Neural crest cell (in vitro differentiated cells): ENCODE results near the gene KCNK13. TPM values are rescaled to one million over a fixed set of nuclear protein-coding genes. Genes with fewer than 3 reads are reported as not detected.

Source experiments
- DNase-seq: peaks from one replicate; pipeline ENCODE4 v3.0.0; 2021; ENCODE audit warnings: low read depth, mixed read lengths, low spot score
- H3K27ac Mint-ChIP-seq: one replicate; pipeline ENCODE4 v1.8.0; 2021; ENCODE audit warnings: mild to moderate bottlenecking, mixed read lengths; ENCODE audit not compliant: unreplicated experiment
- H3K27me3 Mint-ChIP-seq: 2 replicates; pipeline ENCODE4 v1.8.0; 2021; ENCODE audit warnings: low read depth, mild to moderate bottlenecking, mixed read lengths
- H3K36me3 Mint-ChIP-seq: 2 replicates; pipeline ENCODE4 v1.8.0; 2021; ENCODE audit warnings: low read depth, mild to moderate bottlenecking, mixed read lengths
- H3K4me1 Mint-ChIP-seq: 2 replicates; pipeline ENCODE4 v1.8.0; 2021; ENCODE audit warnings: mixed read lengths
- H3K4me3 Mint-ChIP-seq: one replicate; pipeline ENCODE4 v1.8.0; 2021; ENCODE audit warnings: mild to moderate bottlenecking, mixed read lengths
- H3K9me3 Mint-ChIP-seq: 2 replicates; pipeline ENCODE4 v1.8.0; 2021; ENCODE audit warnings: mixed read lengths
- total RNA-seq: library from RNA; stranded (reverse); gene quantifications from 2 replicates; pipeline ENCODE4 v1.2.1, GENCODE V29; 2021
- TF ChIP-seq, protein P1 (sequence below): fragments of 200-600 bp; sonication (generic); conservative IDR thresholded peaks from 2 replicates; pipeline ENCODE4 v1.5.0; 2021; ENCODE audit warnings: antibody characterized with exemption, mild to moderate bottlenecking

The KCNK13 gene
- total RNA-seq, 1 donor from 2014 or later: not detected

- Mint-ChIP-seq H3K4me3 (no peak overlapping the region), H3K27ac (no peak overlapping the region), H3K4me1 (no peaks in the 10 kb centered on the region), H3K27me3 (no peaks in the 10 kb centered on the region), H3K36me3 (peaks cover 10% of the 10 kb centered on the region), H3K9me3 (no peaks in the 10 kb centered on the region)
- DNase-seq: no peak
- TF ChIP-seq, protein P1, sequence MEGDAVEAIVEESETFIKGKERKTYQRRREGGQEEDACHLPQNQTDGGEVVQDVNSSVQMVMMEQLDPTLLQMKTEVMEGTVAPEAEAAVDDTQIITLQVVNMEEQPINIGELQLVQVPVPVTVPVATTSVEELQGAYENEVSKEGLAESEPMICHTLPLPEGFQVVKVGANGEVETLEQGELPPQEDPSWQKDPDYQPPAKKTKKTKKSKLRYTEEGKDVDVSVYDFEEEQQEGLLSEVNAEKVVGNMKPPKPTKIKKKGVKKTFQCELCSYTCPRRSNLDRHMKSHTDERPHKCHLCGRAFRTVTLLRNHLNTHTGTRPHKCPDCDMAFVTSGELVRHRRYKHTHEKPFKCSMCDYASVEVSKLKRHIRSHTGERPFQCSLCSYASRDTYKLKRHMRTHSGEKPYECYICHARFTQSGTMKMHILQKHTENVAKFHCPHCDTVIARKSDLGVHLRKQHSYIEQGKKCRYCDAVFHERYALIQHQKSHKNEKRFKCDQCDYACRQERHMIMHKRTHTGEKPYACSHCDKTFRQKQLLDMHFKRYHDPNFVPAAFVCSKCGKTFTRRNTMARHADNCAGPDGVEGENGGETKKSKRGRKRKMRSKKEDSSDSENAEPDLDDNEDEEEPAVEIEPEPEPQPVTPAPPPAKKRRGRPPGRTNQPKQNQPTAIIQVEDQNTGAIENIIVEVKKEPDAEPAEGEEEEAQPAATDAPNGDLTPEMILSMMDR: no peak
These were observed 19.1 kb upstream of the KCNK13 start for GRCh38 chr14:90042496-90043252.

GRCh38 chr14:90045616-90046015 lies 16.2 kb upstream of the KCNK13 start:
- no peaks in the 10 kb centered on the region for H3K27me3 Mint-ChIP-seq
- no peak for DNase-seq
- H3K27ac Mint-ChIP-seq: no peak overlapping the region
- H3K9me3 Mint-ChIP-seq: no peaks in the 10 kb centered on the region
- TF ChIP-seq, protein P1: no peak
- H3K4me3 Mint-ChIP-seq: no peak overlapping the region
- H3K4me1 Mint-ChIP-seq: no peaks in the 10 kb centered on the region
- H3K36me3 Mint-ChIP-seq: peaks cover 3% of the 10 kb centered on the region

DNA sequence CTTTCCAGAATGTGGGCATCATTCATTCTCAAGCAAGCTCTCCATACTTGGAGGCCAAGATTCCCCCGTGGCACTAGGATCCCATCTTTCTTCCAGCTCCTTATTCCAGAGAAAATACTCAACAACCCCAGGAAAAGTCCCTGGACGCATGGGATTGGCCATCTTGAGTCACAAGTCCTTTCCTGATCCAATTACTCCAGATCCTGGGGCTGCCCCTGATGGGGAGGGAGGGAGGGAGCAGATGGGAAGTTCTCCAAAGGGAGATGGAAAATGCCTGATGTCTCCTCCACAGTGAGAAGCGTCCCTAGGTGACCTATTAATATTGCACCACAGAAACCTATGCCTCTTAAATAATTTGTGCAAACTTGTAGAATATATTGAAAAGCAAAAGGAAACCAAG lies 12.4 kb upstream of the KCNK13 start:
- no peak for DNase-seq
- Mint-ChIP-seq H3K9me3 (no peaks in the 10 kb centered on the region), H3K27ac (no peak overlapping the region)

DNA sequence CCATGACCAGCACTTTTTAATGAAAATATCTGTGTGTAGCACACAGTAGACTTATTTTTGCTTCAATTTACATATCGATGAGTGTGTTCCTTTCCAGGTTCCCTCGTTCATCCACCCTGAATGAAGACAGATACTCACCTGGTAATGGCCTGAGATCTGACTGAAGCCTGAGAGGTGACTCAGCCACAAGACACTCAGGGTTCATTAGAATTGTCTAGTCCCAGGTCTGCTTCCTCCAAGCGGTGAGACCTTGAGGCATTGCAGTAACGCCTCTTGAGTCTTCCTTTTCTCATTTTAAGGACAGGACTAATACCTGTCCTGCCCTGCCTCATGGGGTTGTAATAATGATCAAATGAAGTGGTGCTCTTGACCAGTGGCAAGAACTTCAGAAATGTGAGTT lies 11.5 kb upstream of the KCNK13 start:
- no peaks in the 10 kb centered on the region for H3K36me3 Mint-ChIP-seq
- peaks cover 43% of the 10 kb centered on the region for H3K27me3 Mint-ChIP-seq
- H3K9me3 Mint-ChIP-seq: no peaks in the 10 kb centered on the region
- no peak for DNase-seq
- no peak overlapping the region for H3K4me3 Mint-ChIP-seq
- TF ChIP-seq, protein P1: no peak
- H3K4me1 Mint-ChIP-seq: no peaks in the 10 kb centered on the region
- no peak overlapping the region for H3K27ac Mint-ChIP-seq

More for the DNA sequence above, 12.4 kb upstream of the KCNK13 start:
- Mint-ChIP-seq H3K4me3 (no peak overlapping the region), H3K4me1 (no peaks in the 10 kb centered on the region), H3K27me3 (peaks cover 34% of the 10 kb centered on the region), H3K36me3 (no peaks in the 10 kb centered on the region)
- TF ChIP-seq, protein P1: no peak

GRCh38 chr14:90053044-90053443 lies 8.8 kb upstream of the KCNK13 start:
- no peak overlapping the region for H3K4me3 Mint-ChIP-seq
- no peak overlapping the region for H3K27ac Mint-ChIP-seq
- H3K36me3 Mint-ChIP-seq: no peaks in the 10 kb centered on the region
- no peak for DNase-seq
- no peaks in the 10 kb centered on the region for H3K4me1 Mint-ChIP-seq
- no peaks in the 10 kb centered on the region for H3K9me3 Mint-ChIP-seq
- peaks cover 67% of the 10 kb centered on the region for H3K27me3 Mint-ChIP-seq
- TF ChIP-seq, protein P1: no peak
